Right lung (tissue), 5 donors: ENCODE results near the gene FBXW8. TPM values are rescaled to one million over a fixed set of nuclear protein-coding genes. Genes with fewer than 3 reads are reported as not detected.
A peak's percentile ranks its signal among the peaks of the same experiment; 100 is the strongest.

ENCODE experiments used
- DNase-seq, 2 donors: peaks; one replicate each; pipeline ENCODE4 v3.0.0-alpha.2; 2013
- polyA plus RNA-seq, 5 donors: library from polyadenylated mRNA; unstranded; fragments of 120-200 nt; gene quantifications; one replicate each; pipeline versions ENCODE4 v1.2.1 to v1.2.3, GENCODE V29; 2013; ENCODE audit warnings: inconsistent platforms in 1 of 5, low replicate concordance in 1 of 5; ENCODE audit not compliant: insufficient read length in 5 of 5, insufficient read depth in 1 of 5

Gene FBXW8
- polyA plus RNA-seq, 5 donors, result 19.4 to 27.5 (median 23.5) TPM

- no peak for DNase-seq
Measured at GRCh38 chr12:117019866-117020265, 109.1 kb downstream of the FBXW8 start.

- DNase-seq, result no peak
Measured at GRCh38 chr12:117020536-117021220, 109.9 kb downstream of the FBXW8 start.

GRCh38 chr12:117022465-117022864 lies 111.7 kb downstream of the FBXW8 start:
- DNase-seq, result no peak

- DNase-seq, result no peak
Measured at GRCh38 chr12:117023998-117024960, 113.5 kb downstream of the FBXW8 start.

- DNase-seq, result no peak
Measured at GRCh38 chr12:117024961-117025480, 114.3 kb downstream of the FBXW8 start.

GRCh38 chr12:117025481-117026151 lies 114.9 kb downstream of the FBXW8 start:
- peak; percentile 62 to 67 for DNase-seq

GRCh38 chr12:117026343-117026742 lies 115.6 kb downstream of the FBXW8 start:
- no peak for DNase-seq

- no peak for DNase-seq
Measured at GRCh38 chr12:117026921-117027250, 116.1 kb downstream of the FBXW8 start.

- DNase-seq, result no peak
Measured at GRCh38 chr12:117027251-117028086, 116.7 kb downstream of the FBXW8 start.

- no peak for DNase-seq
Measured at GRCh38 chr12:117028254-117028653, 117.5 kb downstream of the FBXW8 start.

- DNase-seq, result no peak
Measured at GRCh38 chr12:117030187-117030900, 119.6 kb downstream of the FBXW8 start.

- DNase-seq, result no peak
Measured at GRCh38 chr12:117031843-117032592, 121.3 kb downstream of the FBXW8 start.

GRCh38 chr12:117032593-117033381 lies 122.0 kb downstream of the FBXW8 start:
- peak; percentile 38 to 41 for DNase-seq

GRCh38 chr12:117033382-117034221 lies 122.9 kb downstream of the FBXW8 start:
- no peak for DNase-seq

- DNase-seq, result no peak
Measured at GRCh38 chr12:117034249-117034648, 123.5 kb downstream of the FBXW8 start.

- DNase-seq, result no peak
Measured at GRCh38 chr12:117034701-117035151, 124.0 kb downstream of the FBXW8 start.

- no peak for DNase-seq
Measured at GRCh38 chr12:117035287-117035686, 124.5 kb downstream of the FBXW8 start.

- no peak for DNase-seq
Measured at GRCh38 chr12:117036046-117036445, 125.3 kb downstream of the FBXW8 start.
